Measurements from ENCODE around the gene TBPL1.
"Not testable (repeated sequence)": the region's sequence is repeated elsewhere in the genome, so short reads cannot be mapped to it uniquely, and the experiment has no call there.

Gene TBPL1

GRCh38 chr6:133977983-133978895 lies 25.2 kb downstream of the TBPL1 start:
- peak; percentile 86 for DNase-seq

- no peak for DNase-seq
Observed at GRCh38 chr6:133978896-133979240, 25.8 kb downstream of the TBPL1 start.

GRCh38 chr6:133979269-133979963 lies 26.4 kb downstream of the TBPL1 start:
- DNase-seq: not testable (repeated sequence)

GRCh38 chr6:133980168-133980567 lies 27.1 kb downstream of the TBPL1 start:
- no peak for DNase-seq

- DNase-seq: no peak
Observed at GRCh38 chr6:133983099-133983939, 30.3 kb downstream of the TBPL1 start.

- DNase-seq: no peak
Observed at GRCh38 chr6:133985970-133986369, 32.9 kb downstream of the TBPL1 start.

- DNase-seq: no peak
Observed at GRCh38 chr6:133986942-133987341, 33.9 kb downstream of the TBPL1 start.

GRCh38 chr6:133989525-133989924 lies 36.5 kb downstream of the TBPL1 start:
- no peak for DNase-seq

- no peak for DNase-seq
Observed at GRCh38 chr6:133990321-133990720, 37.3 kb downstream of the TBPL1 start.

- DNase-seq: peak; percentile 79
Observed at GRCh38 chr6:133991096-133991593, 38.1 kb downstream of the TBPL1 start.

- DNase-seq: peak; percentile 64
Observed at GRCh38 chr6:133992992-133993680, 40.1 kb downstream of the TBPL1 start.

- no peak for DNase-seq
Observed at GRCh38 chr6:133995296-133995695, 42.3 kb downstream of the TBPL1 start.

- DNase-seq: no peak
Observed at GRCh38 chr6:133995758-133996157, 42.7 kb downstream of the TBPL1 start.

GRCh38 chr6:133997267-133997666 lies 44.2 kb downstream of the TBPL1 start:
- DNase-seq: no peak

- no peak for DNase-seq
Observed at GRCh38 chr6:133999305-133999704, 46.3 kb downstream of the TBPL1 start.

- DNase-seq: no peak
Observed at GRCh38 chr6:134000443-134000842, 47.4 kb downstream of the TBPL1 start.

GRCh38 chr6:134002821-134003220 lies 49.8 kb downstream of the TBPL1 start:
- DNase-seq: no peak

- DNase-seq: no peak
Observed at GRCh38 chr6:134003542-134003951, 50.5 kb downstream of the TBPL1 start.

- DNase-seq: peak; percentile 41
Observed at GRCh38 chr6:134004714-134005113, 51.7 kb downstream of the TBPL1 start.

GRCh38 chr6:134005800-134006199 lies 52.8 kb downstream of the TBPL1 start:
- DNase-seq: no peak

- DNase-seq: no peak
Observed at GRCh38 chr6:134007077-134007476, 54.1 kb downstream of the TBPL1 start.

GRCh38 chr6:134009876-134010275 lies 56.9 kb downstream of the TBPL1 start:
- no peak for DNase-seq
